Esophagus squamous epithelium (tissue), 5 donors: ENCODE results near the gene COG5. TPM values are rescaled to one million over a fixed set of nuclear protein-coding genes. Genes with fewer than 3 reads are reported as not detected.

Experiments used
- DNase-seq: peaks from one replicate; lab custom pipeline; 2025; lab: John Stamatoyannopoulos, UW
- H3K27ac ChIP-seq, 4 donors: fragments of 200-600 bp; sonication (generic); one replicate each; pipeline ENCODE4 v1.5.1; 2016 to 2019; ENCODE audit warnings: mild to moderate bottlenecking in 1 of 4
- H3K27me3 ChIP-seq, 4 donors: fragments of 200-600 bp; sonication (generic); 1 replicate in 3 of 4; 2 replicates in 1 of 4; pipeline versions ENCODE4 v1.5.1 to v1.6.0; 2017 to 2021; ENCODE audit warnings: antibody characterized with exemption in 1 of 4
- H3K36me3 ChIP-seq, 3 donors: fragments of 200-600 bp; sonication (generic); one replicate each; pipeline ENCODE4 v1.5.1; 2016 to 2019
- H3K4me1 ChIP-seq, 3 donors: fragments of 200-600 bp; sonication (generic); one replicate each; pipeline ENCODE4 v1.5.1; 2017 to 2019
- H3K4me3 ChIP-seq, 4 donors: fragments of 200-600 bp; sonication (generic); 1 replicate in 3 of 4; 2 replicates in 1 of 4; pipeline ENCODE4 v1.5.1; 2016 to 2019; ENCODE audit warnings: mild to moderate bottlenecking in 2 of 4, moderate library complexity in 1 of 4
- H3K9me3 ChIP-seq, 3 donors: fragments of 200-600 bp; sonication (generic); one replicate each; pipeline ENCODE4 v1.5.1; 2016 to 2019
- POLR2A ChIP-seq, 4 donors: fragments of 450-650 bp; IDR thresholded peaks; one replicate each; pipeline ENCODE4 v1.6.1; 2017; ENCODE audit warnings: antibody characterized with exemption in 4 of 4, mild to moderate bottlenecking in 4 of 4, moderate library complexity in 3 of 4
- WGBS, 2 donors: methylation state at CpG; one replicate each; pipeline ENCODE4 v1.1.5; 2018; 5-methylcytosine and 5-hydroxymethylcytosine counted together
- intact Hi-C: fragments of 100-400 bp; cut with DNase I; formaldehyde crosslinking; loops from one replicate; pipeline ENCODE4 v1.15.0; 2022
- total RNA-seq, 4 donors: library from RNA; depleted of rRNA; stranded (reverse); fragments of >200 nt; gene quantifications; one replicate each; pipeline ENCODE4 v1.1.0, GENCODE V29; 2016
- TF ChIP-seq, protein P1 (sequence below), 6 experiments: fragments of 450-650 bp in 4 of 6; fragments of 200-600 bp in 2 of 6; sonication (generic) in 2 of 6; IDR thresholded peaks; one replicate each; pipeline ENCODE4 v1.5.1; 2016 to 2019; ENCODE audit warnings: antibody characterized with exemption in 6 of 6, mild to moderate bottlenecking in 4 of 6, moderate library complexity in 4 of 6
- donor health status: DM: yes; HTN: yes; CAD: no.

COG5 gene
- total RNA-seq, 4 donors from 2014 or later, result 24.4 to 30.0 (median 27.2) TPM

DNA sequence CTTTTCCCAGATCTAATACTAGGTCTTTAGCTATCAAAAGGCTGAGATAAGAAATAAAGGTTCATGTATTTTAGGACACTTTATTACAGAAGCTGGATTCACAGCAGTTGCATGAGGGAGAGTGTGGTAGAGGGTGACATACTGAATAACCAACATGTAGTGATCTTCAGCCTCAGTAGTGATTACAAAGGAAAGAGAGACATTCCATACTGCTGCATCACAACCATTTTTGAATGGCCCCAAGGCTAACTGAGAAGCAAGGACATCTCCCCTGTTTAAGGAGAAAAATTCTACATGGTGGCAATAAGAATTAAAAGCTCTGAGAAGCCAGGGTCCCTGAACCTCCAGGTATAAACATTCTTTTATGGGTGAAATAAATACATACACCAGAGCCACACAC is 35.3 kb downstream of the COG5 start:
- H3K27me3 ChIP-seq, result no peaks in the 10 kb centered on the region
- no peak overlapping the region for H3K4me3 ChIP-seq
- peaks cover 0 to 32% (median 0%) of the 10 kb centered on the region in 3 donors for H3K36me3 ChIP-seq
- no peaks in the 10 kb centered on the region for H3K9me3 ChIP-seq
- TF ChIP-seq POLR2A (IDR thresholded peaks at IDR 0.05), result no peak
- TF ChIP-seq, protein P1, sequence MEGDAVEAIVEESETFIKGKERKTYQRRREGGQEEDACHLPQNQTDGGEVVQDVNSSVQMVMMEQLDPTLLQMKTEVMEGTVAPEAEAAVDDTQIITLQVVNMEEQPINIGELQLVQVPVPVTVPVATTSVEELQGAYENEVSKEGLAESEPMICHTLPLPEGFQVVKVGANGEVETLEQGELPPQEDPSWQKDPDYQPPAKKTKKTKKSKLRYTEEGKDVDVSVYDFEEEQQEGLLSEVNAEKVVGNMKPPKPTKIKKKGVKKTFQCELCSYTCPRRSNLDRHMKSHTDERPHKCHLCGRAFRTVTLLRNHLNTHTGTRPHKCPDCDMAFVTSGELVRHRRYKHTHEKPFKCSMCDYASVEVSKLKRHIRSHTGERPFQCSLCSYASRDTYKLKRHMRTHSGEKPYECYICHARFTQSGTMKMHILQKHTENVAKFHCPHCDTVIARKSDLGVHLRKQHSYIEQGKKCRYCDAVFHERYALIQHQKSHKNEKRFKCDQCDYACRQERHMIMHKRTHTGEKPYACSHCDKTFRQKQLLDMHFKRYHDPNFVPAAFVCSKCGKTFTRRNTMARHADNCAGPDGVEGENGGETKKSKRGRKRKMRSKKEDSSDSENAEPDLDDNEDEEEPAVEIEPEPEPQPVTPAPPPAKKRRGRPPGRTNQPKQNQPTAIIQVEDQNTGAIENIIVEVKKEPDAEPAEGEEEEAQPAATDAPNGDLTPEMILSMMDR (IDR thresholded peaks at IDR 0.05), result no peak
- peaks cover 0 to 5% (median 0%) of the 10 kb centered on the region in 3 donors for H3K4me1 ChIP-seq
- intact Hi-C loops, result no loop called here
- H3K27ac ChIP-seq, result no peak overlapping the region
- DNase-seq, result no peak

DNA sequence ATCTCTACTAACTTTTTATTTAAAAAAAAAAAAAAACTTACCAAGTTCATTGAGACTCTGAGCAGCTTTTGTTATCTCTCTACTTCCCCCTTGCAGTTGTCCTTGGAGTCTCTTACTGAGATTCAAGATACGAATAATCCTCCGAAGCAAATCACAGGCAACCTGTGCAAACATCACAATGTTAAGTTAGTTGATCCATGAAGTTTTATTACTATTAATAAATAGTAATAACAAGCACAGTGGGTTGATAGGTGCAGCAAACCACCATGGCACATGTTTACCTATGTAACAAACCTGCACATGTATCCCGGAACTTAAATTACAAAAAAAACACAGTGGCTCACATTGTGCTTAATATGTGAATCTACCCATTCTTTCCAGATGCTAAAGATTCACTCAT is 36.5 kb downstream of the COG5 start:
- peaks cover 0 to 38% (median 0%) of the 10 kb centered on the region in 3 donors for H3K36me3 ChIP-seq
- H3K9me3 ChIP-seq, result no peaks in the 10 kb centered on the region
- DNase-seq, result no peak
- no peak overlapping the region for H3K27ac ChIP-seq
- WGBS, 2 donors, result 94 to 97% methylated on average over 3 of the region's 3 CpGs
- H3K27me3 ChIP-seq, result no peaks in the 10 kb centered on the region
- TF ChIP-seq POLR2A (IDR thresholded peaks at IDR 0.05), result no peak
- TF ChIP-seq, protein P1 (IDR thresholded peaks at IDR 0.05), result no peak
- H3K4me1 ChIP-seq, result no peaks in the 10 kb centered on the region
- no peak overlapping the region for H3K4me3 ChIP-seq
- intact Hi-C loops, result no loop called here

DNA sequence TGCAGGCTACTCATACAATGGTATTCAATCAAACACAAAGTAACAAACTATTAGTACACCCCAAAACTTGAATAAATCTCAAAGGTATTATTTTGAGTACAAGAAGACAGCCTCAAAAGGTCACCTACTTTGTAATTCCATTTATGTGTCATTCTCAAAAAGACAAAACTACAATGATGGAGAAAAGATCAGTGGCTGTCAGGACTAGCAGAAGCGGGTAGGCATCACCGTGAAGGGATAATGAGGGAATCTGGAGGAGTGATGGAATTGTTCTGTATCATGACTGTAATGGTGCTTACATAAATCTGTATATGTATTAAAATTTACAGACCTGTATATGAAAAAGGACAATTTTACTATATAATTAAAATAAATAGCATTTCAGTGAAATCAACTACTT is 37.0 kb downstream of the COG5 start:
- Histone ChIP-seq H3K4me1 (no peaks in the 10 kb centered on the region), H3K4me3 (no peak overlapping the region), H3K27me3 (no peaks in the 10 kb centered on the region), H3K27ac (no peak overlapping the region), H3K9me3 (no peaks in the 10 kb centered on the region), H3K36me3 (peaks cover 0 to 42% (median 0%) of the 10 kb centered on the region in 3 donors)
- WGBS, 2 donors, result 97 to 100% methylated on average over 2 of the region's 2 CpGs
- intact Hi-C loops, result no loop called here
- no peak for DNase-seq
- TF ChIP-seq, protein P1 (IDR thresholded peaks at IDR 0.05), result no peak
- no peak for TF ChIP-seq POLR2A (IDR thresholded peaks at IDR 0.05)

DNA sequence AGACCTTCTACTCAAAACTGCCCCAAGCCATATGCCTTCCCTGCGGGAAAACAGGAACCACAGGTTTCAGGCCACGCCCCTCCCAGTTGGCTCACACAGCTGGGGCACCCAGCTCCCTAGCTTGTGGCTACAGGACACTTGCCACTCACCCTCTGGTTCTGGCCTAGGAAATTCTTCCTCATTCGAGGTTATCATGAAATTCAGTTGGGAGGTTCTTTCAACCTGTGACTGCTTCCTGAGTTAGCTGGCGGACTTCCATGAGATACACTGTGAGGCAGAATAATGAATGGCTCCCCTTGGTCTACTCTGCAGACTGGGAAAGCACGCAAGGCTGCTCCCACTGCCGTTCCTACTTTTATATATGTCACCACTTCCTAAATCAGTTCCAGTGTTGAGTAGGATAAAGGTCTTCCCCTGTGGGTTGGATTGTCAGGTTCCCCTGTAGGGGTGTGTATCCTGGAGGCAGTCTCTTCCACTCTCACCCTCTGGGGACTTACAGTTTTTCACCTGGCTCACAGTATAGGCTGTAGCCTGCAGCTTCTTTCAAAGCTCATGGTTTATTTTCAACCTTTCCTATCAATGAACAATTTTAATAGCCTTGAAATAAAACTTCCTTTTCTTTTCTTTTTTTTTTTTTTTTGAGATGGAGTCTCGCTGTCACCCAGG is 56.9 kb downstream of the COG5 start:
- WGBS, 2 donors, result 47 to 69% methylated on average over 7 of the region's 7 CpGs
- peak overlapping the region; percentile 58 to 82 (median 71) for H3K27ac ChIP-seq
- no peak for TF ChIP-seq POLR2A (IDR thresholded peaks at IDR 0.05)
- TF ChIP-seq, protein P1 (IDR thresholded peaks at IDR 0.05), result no peak
- intact Hi-C loops, result no loop called here
- no peak for DNase-seq
- peaks cover 4 to 34% (median 15%) of the 10 kb centered on the region in 3 donors for H3K4me1 ChIP-seq
- peaks cover 0 to 5% (median 0%) of the 10 kb centered on the region in 3 donors for H3K36me3 ChIP-seq
- H3K9me3 ChIP-seq, result no peaks in the 10 kb centered on the region
- H3K4me3 ChIP-seq, result no peak overlapping the region
- H3K27me3 ChIP-seq, result no peaks in the 10 kb centered on the region

DNA sequence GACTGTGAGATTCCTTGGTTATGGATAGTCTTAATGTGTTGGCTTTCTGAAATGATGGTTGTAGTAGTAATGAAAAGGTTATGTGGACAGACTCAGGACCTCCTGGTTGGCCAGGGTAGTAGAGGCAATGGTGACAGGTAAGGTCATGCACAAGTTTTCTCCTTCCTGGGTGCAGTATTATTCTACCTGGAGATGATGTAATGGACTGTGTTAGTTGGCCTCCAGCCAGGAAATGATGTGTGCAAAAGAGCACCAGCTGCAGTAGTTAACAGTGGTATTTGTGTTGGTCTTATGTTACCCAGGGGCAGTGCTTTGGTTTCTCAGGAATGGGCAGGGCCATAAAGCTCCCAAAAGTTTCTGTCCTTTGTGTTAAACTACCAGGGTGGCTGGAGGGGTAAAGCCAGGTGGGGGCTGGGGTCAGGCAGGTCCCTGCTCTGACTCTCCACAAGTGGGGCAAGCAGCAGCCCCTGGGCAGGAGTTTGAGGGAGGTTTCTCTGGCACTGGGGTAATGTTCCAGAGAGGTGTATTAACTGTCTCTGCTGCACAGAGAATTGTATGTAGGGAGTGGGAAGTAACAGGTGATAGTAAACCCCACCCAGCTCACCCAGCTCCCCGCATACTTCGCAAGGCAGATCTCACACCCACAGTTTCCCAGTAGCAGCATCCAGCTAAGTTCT is 57.6 kb downstream of the COG5 start:
- intact Hi-C loops, result no loop called here
- H3K27me3 ChIP-seq, result no peaks in the 10 kb centered on the region
- H3K4me1 ChIP-seq, result peaks cover 4 to 34% (median 15%) of the 10 kb centered on the region in 3 donors
- DNase-seq, result no peak
- peaks cover 0 to 5% (median 0%) of the 10 kb centered on the region in 3 donors for H3K36me3 ChIP-seq
- 54 to 67% methylated on average over 2 of the region's 2 CpGs for WGBS, 2 donors
- TF ChIP-seq, protein P1 (IDR thresholded peaks at IDR 0.05), result no peak
- TF ChIP-seq POLR2A (IDR thresholded peaks at IDR 0.05), result no peak
- no peak overlapping the region for H3K4me3 ChIP-seq
- no peaks in the 10 kb centered on the region for H3K9me3 ChIP-seq
- peak overlapping the region; percentile 58 to 82 (median 71) for H3K27ac ChIP-seq
